Fibroblast of skin of left quadriceps (primary cell): ENCODE data around the gene TMEM235.

ENCODE experiments used
- DNase-seq, 2 experiments: peaks; one replicate each; pipeline ENCODE4 v3.0.0-alpha.2; 2013; ENCODE audit warnings: low read depth in 2 of 2

TMEM235 gene

DNA sequence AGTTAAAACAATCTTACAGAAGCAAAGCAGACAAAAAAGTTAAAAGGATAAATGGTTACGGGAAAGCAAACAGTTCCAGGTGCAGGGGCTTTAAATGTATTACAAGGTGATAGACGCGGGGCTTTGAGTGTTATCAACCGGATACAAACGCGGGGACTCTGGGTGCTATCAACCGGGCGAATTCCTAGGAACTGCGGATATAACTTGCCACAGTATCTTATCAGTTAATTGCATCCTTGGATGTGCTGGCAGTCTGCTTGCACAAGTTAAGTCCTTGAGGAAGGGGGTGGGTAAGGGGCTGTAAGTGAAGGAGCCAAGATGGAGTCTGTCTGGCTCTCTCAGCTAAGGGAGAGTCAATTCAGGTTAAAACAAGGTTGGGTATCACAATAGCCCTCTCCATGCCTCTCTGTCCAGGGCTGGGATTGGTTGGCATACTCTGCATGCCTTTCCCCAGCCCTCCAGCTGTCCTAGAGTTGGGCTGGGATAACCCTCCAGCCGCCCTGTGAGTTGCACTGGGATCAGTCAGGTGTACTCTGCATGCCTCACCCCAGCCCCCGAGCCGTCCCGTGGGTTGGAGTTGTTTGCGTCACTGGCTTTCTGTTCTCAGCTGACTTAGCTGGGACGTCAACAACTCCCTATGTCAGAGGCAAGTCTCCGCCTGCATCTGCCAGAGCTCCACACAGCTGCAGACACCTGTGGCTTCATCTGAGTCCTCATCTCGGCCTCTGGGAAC lies 40.9 kb downstream of the TMEM235 start:
- no peak for DNase-seq

DNA sequence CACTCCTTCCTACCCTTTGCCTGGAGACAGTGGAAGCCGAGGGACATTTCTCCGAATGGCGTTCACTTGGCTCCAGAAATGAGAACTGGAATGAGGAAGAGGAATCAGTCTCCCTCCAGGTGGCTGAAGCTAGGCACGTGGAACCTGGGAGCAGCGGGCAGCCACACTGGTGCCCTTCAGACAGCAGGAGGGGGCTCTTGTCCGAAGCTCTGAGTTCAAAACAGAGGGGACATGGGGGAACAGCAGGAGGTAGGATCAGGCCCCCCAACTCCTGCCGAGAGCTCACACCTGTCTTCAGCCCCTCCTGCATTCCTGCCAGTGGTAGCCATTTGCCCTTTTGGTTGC lies 41.5 kb downstream of the TMEM235 start:
- no peak for DNase-seq

- no peak for DNase-seq
These were observed 42.4 kb downstream of the TMEM235 start for GRCh38 chr17:78273813-78274212.

DNA sequence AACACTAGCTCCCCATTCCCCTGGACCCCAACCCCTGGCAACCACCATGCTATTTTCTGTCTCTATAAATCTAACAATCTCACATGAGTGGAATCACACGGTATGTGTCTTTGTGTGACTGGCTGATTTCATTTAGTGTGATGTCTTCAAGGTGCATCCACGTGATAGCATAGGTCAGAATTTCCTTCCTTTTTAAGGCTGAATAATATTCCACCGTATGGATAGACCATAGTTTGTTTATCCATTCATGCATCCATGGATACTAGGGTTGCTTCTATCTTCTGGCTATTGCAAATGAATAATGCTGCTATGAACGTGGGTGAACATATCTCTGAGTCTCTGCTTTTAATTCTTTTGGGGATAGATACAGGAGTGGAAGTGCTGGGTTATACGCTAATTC lies 43.9 kb downstream of the TMEM235 start:
- no peak for DNase-seq

DNA sequence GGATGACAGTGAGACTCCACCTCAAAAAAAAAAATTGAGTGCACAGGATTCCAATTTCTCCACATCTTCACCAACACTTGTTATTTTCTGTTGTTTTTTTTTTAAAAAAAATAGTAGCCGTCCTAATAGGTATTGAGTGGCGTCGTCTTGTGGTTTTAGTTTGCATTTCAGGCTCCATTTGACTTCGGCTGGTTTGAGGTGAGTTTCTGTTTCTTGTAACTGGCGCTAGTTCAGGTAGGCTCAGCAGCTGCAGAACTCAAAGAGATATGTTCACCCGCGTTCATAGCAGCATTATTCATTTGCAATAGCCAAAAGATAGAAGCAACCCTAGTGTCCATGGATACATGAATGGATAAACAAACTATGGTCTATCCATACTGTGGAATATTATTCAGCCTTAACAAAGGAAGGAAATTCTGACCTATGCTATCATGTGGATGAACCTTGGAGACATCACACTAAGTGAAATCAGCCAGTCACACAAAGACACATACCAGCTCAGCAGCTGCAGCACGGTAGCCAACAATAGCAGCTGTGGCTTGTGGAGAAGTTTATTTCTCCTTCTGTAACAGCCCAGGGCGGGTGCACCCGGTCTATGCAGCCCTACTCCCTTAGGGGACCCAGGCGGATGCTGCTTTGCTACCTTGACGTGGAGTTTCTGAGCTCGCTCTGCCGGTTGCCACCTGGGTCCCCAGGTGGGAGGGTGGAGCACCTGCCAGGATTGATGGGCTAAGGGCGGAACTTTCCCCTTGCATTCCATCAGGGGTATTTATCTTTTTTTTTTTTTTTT lies 44.9 kb downstream of the TMEM235 start:
- DNase-seq = no peak

DNA sequence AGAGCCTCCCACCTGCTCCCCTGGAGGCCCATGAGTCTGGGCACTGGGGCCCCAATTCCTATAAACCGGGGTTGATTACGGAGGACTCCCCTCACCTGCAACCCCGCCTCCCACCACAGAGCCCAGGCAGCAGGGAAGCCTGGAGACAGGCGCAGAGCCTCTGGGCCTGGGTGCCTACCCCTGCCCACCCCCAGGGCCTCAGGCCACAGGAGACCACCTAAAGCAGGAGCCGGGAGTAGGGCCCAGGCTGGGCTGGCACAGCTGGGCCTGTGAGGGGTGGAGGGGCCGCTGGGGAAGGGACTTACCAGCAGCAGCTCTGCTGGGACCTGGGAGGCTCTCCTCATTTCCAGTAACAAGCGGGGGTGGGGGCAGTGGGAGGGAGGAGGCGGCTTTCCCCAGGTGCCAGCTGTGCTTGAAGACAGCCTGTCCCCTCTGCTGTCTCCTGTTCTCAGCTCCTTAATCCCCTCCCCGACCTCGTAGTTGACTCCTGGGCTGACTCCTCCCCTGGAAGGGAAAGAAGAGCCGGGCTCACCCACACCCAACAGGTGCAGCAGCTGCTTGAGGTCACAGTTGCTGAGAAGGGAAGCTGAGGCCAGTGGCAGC lies 46.8 kb downstream of the TMEM235 start:
- DNase-seq = no peak

DNA sequence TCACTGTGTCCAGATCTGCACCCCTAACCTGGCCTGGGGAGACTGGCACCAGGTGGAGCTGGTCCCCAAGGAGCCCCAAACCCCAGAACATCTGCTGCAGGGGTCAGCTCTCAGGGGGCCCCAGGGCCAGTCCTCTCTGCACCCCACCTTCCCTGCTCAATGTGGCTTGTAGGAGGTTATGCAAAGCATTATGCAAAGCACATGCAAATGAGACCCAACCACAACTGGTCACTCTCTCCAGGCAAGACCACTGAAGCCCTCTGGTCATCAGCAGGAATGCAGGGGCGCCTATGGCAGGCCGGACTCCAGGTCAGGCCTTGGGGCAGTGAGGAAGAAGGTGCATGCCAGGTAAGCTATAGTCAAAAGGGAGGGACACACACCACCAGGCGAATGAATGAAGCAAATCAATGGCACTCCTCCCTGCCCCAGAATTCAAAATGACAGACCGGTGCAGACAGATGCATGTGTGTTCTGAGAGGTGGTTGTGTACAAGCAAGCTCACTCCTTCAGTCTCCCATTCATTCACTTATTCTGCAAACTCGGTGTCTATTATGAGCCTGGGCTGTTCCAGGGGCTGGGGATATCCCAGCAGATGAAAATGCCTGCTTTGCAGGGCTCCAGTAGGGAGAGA lies 48.0 kb downstream of the TMEM235 start:
- DNase-seq = no peak

DNA sequence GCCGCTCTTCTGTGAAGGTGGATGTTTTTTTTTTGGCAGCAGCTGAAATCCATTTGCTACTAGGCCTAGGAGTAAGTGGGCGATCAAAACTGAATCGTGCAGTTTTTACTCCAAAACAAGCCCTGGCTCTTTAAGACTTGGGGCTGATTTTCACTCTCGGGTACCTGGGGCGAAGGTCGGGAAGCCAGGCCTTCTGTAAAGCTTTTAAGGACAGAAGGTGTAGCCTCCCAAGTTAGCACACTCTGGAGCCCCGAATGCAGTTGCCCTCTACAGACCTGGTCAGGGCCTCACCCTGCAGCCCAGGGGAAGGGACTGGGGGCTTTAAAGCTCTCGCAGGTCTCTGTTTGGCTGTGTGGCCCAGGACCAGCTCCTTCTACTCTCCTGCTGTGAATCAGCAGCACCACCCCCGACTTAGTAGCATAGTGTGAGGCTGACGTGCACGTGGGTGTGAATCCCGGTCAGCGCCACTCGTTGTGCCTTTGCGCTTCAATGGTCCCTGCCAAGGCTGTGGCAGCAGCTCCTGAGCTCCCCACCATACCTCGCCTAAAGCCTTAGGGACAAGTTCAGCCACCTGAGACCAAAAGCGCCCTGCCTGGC lies 49.9 kb downstream of the TMEM235 start:
- no peak for DNase-seq

DNA sequence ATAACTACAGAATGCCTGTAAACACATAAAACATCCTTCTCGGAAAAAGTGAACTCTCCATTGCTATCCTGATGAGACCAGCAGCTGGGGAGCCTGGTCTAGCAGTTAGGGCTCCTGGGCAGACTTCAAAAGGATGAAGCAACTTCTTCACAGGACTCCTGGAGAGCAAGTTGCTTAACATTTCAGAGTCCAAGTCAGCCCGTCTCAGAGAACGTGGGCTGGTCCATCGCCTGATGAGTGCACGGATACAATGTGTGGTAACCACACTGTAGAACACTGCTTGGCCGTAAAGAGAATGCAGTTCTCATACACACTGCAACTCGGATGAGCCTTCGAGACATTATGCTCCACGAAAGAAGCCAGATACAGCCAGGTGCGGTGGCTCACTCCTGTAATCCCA lies 52.7 kb downstream of the TMEM235 start:
- DNase-seq = peak; percentile 35 to 40

DNA sequence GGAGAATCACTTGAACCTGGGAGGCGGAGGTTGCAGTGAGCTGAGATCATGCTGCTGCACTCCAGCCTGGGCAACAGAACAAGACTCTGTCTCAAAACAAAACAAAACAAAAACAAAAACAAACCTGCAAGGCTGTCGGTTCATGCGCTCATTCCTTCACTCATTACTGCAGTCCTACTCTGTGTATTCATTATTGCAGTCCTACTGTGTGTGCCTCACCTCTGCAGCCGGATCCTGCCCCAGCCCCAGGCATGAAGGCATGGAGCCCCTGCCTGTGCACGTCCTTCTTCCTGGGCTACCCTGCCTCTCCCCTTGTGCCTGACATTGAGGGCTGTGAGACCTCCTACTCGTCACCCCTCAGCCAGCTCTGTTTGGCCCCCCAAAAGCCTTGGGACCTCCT lies 57.6 kb downstream of the TMEM235 start:
- DNase-seq = no peak

- peak; percentile 78 to 79 for DNase-seq
These were observed 58.5 kb downstream of the TMEM235 start for GRCh38 chr17:78289802-78290363.
